ENCODE measurements around the gene SFTA2.

SFTA2 gene

DNA sequence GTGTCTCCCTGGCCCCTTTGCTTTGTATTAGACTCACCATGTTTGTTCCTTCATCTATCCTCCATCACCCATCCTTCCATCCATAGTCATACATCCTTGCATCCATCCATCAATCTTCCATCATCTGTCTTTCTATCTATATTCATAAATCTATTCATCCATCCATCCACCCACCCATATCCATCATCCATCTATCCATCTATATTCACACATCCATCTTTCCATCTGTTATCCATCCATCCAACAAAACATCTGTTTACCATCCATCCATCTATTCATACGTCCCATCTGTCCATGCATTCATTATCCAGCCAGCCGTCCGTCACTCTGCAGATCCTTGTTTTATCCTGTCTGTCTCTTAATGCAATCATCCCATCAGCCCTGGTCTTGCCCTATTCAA is 37.0 kb downstream of the SFTA2 start:
- H4K91ac ChIP-seq (ENCODE audit: low read length) = no peak overlapping the region
- H3K79me1 ChIP-seq (replicated peaks; ENCODE audit: low read length, poor library complexity, severe bottlenecking) = peaks cover 50% of the 10 kb centered on the region
- H3K9me3 ChIP-seq (ENCODE audit: control insufficient read depth, low read length) = no peaks in the 10 kb centered on the region
- 90% methylated on average over 3 of the region's 3 CpGs for WGBS
- no peak overlapping the region for H3K4ac ChIP-seq (ENCODE audit: low read depth in 1 of 2, low read length in 2 of 2)
- no peak overlapping the region for H4K8ac ChIP-seq (ENCODE audit: low read length)
- no peak overlapping the region for H2AFZ ChIP-seq (ENCODE audit: low read depth, low read length)
- H2BK12ac ChIP-seq (ENCODE audit: low read length in 2 of 2) = no peak overlapping the region
- no peak overlapping the region for H3K4me3 ChIP-seq (ENCODE audit: insufficient read depth in 1 of 2, low read depth in 1 of 2, low read length in 2 of 2)
- no peak for DNase-seq
- no peak overlapping the region for H2BK5ac ChIP-seq (ENCODE audit: low read depth, low read length, poor library complexity, severe bottlenecking)
- H3K18ac ChIP-seq (ENCODE audit: low read depth in 1 of 2, low read length in 2 of 2) = no peak overlapping the region
- H3K36me3 ChIP-seq (ENCODE audit: control insufficient read depth in 1 of 2, insufficient read depth in 2 of 2, low read depth in 1 of 2, low read length in 2 of 2) = peaks cover 54 to 95% of the 10 kb centered on the region in 2 experiments
- no peak overlapping the region for H2BK120ac ChIP-seq (ENCODE audit: low read depth, low read length)
- H3K4me2 ChIP-seq (ENCODE audit: low read length, poor library complexity, severe bottlenecking) = no peak overlapping the region
- no peak overlapping the region for H3K9ac ChIP-seq (ENCODE audit: low read length)
- H2BK15ac ChIP-seq (ENCODE audit: low read depth, poor library complexity, severe bottlenecking) = no peak overlapping the region
- H3K27ac ChIP-seq (ENCODE audit: low read length, poor library complexity, severe bottlenecking) = no peak overlapping the region
- no peak overlapping the region for H3K23ac ChIP-seq (ENCODE audit: low read length in 2 of 2)
- no peak overlapping the region for H3K14ac ChIP-seq (ENCODE audit: low read length in 2 of 2)
- peaks cover 14% of the 10 kb centered on the region for H3K4me1 ChIP-seq (ENCODE audit: control insufficient read depth, insufficient read depth, low read depth, low read length)
- no peaks in the 10 kb centered on the region for H3K27me3 ChIP-seq (ENCODE audit: control insufficient read depth in 1 of 2, insufficient read depth in 1 of 2, low read length in 2 of 2)
- no peak overlapping the region for H2AK5ac ChIP-seq (ENCODE audit: low read length, severe bottlenecking)

GRCh38 chr6:30894381-30894780 is 37.6 kb downstream of the SFTA2 start:
- Histone ChIP-seq H3K27ac (ENCODE audit: low read length, poor library complexity, severe bottlenecking) (no peak overlapping the region), H2AFZ (ENCODE audit: low read depth, low read length) (no peak overlapping the region), H3K4me2 (ENCODE audit: low read length, poor library complexity, severe bottlenecking) (no peak overlapping the region), H3K4me1 (ENCODE audit: control insufficient read depth, insufficient read depth, low read depth, low read length) (peaks cover 16% of the 10 kb centered on the region), H4K8ac (ENCODE audit: low read length) (no peak overlapping the region), H2BK12ac (ENCODE audit: low read length in 2 of 2) (no peak overlapping the region), H3K9me3 (ENCODE audit: control insufficient read depth, low read length) (no peaks in the 10 kb centered on the region), H3K4ac (ENCODE audit: low read depth in 1 of 2, low read length in 2 of 2) (no peak overlapping the region), H4K91ac (ENCODE audit: low read length) (no peak overlapping the region), H2BK5ac (ENCODE audit: low read depth, low read length, poor library complexity, severe bottlenecking) (no peak overlapping the region), H2AK5ac (ENCODE audit: low read length, severe bottlenecking) (no peak overlapping the region), H3K27me3 (ENCODE audit: control insufficient read depth in 1 of 2, insufficient read depth in 1 of 2, low read length in 2 of 2) (no peaks in the 10 kb centered on the region), H3K18ac (ENCODE audit: low read depth in 1 of 2, low read length in 2 of 2) (no peak overlapping the region), H3K9ac (ENCODE audit: low read length) (no peak overlapping the region), H3K4me3 (ENCODE audit: insufficient read depth in 1 of 2, low read depth in 1 of 2, low read length in 2 of 2) (no peak overlapping the region), H3K14ac (ENCODE audit: low read length in 2 of 2) (no peak overlapping the region), H2BK120ac (ENCODE audit: low read depth, low read length) (no peak overlapping the region), H3K36me3 (ENCODE audit: control insufficient read depth in 1 of 2, insufficient read depth in 2 of 2, low read depth in 1 of 2, low read length in 2 of 2) (peaks cover 52 to 95% of the 10 kb centered on the region in 2 experiments), H2BK15ac (ENCODE audit: low read depth, poor library complexity, severe bottlenecking) (no peak overlapping the region), H3K79me1 (replicated peaks; ENCODE audit: low read length, poor library complexity, severe bottlenecking) (peaks cover 52% of the 10 kb centered on the region), H3K23ac (ENCODE audit: low read length in 2 of 2) (no peak overlapping the region)
- DNase-seq = no peak
- WGBS = 91% methylated on average over 12 of the region's 12 CpGs

DNA sequence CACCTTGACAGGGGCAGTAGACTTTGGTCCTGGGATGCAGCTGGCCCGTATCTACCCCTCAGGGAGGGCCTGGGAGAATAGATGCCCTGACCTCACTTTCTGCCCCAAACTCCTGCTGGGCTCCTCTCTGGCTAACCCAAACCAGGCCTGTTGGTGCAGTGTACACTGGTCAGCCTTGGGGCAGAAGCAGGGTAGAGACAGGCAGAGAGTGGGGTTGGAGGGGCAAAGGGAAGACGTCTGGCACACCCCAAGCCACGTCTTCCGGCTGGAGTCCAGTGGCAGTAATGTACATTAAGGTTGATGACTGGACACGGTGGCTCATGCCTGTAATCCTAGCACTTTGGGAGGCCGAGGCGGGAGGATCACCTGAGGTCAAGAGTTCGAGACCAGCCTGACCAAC is 38.3 kb downstream of the SFTA2 start:
- no peak overlapping the region for H3K4ac ChIP-seq (ENCODE audit: low read depth in 1 of 2, low read length in 2 of 2)
- no peak overlapping the region for H2AK5ac ChIP-seq (ENCODE audit: low read length, severe bottlenecking)
- H3K18ac ChIP-seq (ENCODE audit: low read depth in 1 of 2, low read length in 2 of 2) = no peak overlapping the region
- no peak overlapping the region for H2BK120ac ChIP-seq (ENCODE audit: low read depth, low read length)
- peaks cover 22% of the 10 kb centered on the region for H3K4me1 ChIP-seq (ENCODE audit: control insufficient read depth, insufficient read depth, low read depth, low read length)
- H3K9me3 ChIP-seq (ENCODE audit: control insufficient read depth, low read length) = no peaks in the 10 kb centered on the region
- peaks cover 45 to 95% of the 10 kb centered on the region in 2 experiments for H3K36me3 ChIP-seq (ENCODE audit: control insufficient read depth in 1 of 2, insufficient read depth in 2 of 2, low read depth in 1 of 2, low read length in 2 of 2)
- DNase-seq = no peak
- no peak overlapping the region for H2BK5ac ChIP-seq (ENCODE audit: low read depth, low read length, poor library complexity, severe bottlenecking)
- H3K4me3 ChIP-seq (ENCODE audit: insufficient read depth in 1 of 2, low read depth in 1 of 2, low read length in 2 of 2) = no peak overlapping the region
- H3K4me2 ChIP-seq (ENCODE audit: low read length, poor library complexity, severe bottlenecking) = no peak overlapping the region
- H2AFZ ChIP-seq (ENCODE audit: low read depth, low read length) = no peak overlapping the region
- no peak overlapping the region for H4K8ac ChIP-seq (ENCODE audit: low read length)
- no peak overlapping the region for H2BK15ac ChIP-seq (ENCODE audit: low read depth, poor library complexity, severe bottlenecking)
- H2BK12ac ChIP-seq (ENCODE audit: low read length in 2 of 2) = no peak overlapping the region
- 95% methylated on average over 8 of the region's 8 CpGs for WGBS
- H3K27ac ChIP-seq (ENCODE audit: low read length, poor library complexity, severe bottlenecking) = no peak overlapping the region
- H4K91ac ChIP-seq (ENCODE audit: low read length) = no peak overlapping the region
- H3K23ac ChIP-seq (ENCODE audit: low read length in 2 of 2) = no peak overlapping the region
- H3K14ac ChIP-seq (ENCODE audit: low read length in 2 of 2) = no peak overlapping the region
- no peaks in the 10 kb centered on the region for H3K27me3 ChIP-seq (ENCODE audit: control insufficient read depth in 1 of 2, insufficient read depth in 1 of 2, low read length in 2 of 2)
- no peak overlapping the region for H3K9ac ChIP-seq (ENCODE audit: low read length)
- H3K79me1 ChIP-seq (replicated peaks; ENCODE audit: low read length, poor library complexity, severe bottlenecking) = peaks cover 55% of the 10 kb centered on the region

- Histone ChIP-seq H2BK5ac (ENCODE audit: low read depth, low read length, poor library complexity, severe bottlenecking) (no peak overlapping the region), H4K91ac (ENCODE audit: low read length) (no peak overlapping the region), H3K4me1 (ENCODE audit: control insufficient read depth, insufficient read depth, low read depth, low read length) (peaks cover 25% of the 10 kb centered on the region), H3K27me3 (ENCODE audit: control insufficient read depth in 1 of 2, insufficient read depth in 1 of 2, low read length in 2 of 2) (no peaks in the 10 kb centered on the region), H3K9me3 (ENCODE audit: control insufficient read depth, low read length) (no peaks in the 10 kb centered on the region), H2AK5ac (ENCODE audit: low read length, severe bottlenecking) (no peak overlapping the region), H3K36me3 (ENCODE audit: control insufficient read depth in 1 of 2, insufficient read depth in 2 of 2, low read depth in 1 of 2, low read length in 2 of 2) (peaks cover 39 to 91% of the 10 kb centered on the region in 2 experiments), H2BK15ac (ENCODE audit: low read depth, poor library complexity, severe bottlenecking) (peak overlapping the region; percentile 1), H4K8ac (ENCODE audit: low read length) (no peak overlapping the region), H3K18ac (ENCODE audit: low read depth in 1 of 2, low read length in 2 of 2) (no peak overlapping the region), H3K23ac (ENCODE audit: low read length in 2 of 2) (no peak overlapping the region), H3K4me2 (ENCODE audit: low read length, poor library complexity, severe bottlenecking) (no peak overlapping the region), H3K4ac (ENCODE audit: low read depth in 1 of 2, low read length in 2 of 2) (no peak overlapping the region), H3K4me3 (ENCODE audit: insufficient read depth in 1 of 2, low read depth in 1 of 2, low read length in 2 of 2) (no peak overlapping the region), H2BK12ac (ENCODE audit: low read length in 2 of 2) (no peak overlapping the region), H2AFZ (ENCODE audit: low read depth, low read length) (no peak overlapping the region), H3K27ac (ENCODE audit: low read length, poor library complexity, severe bottlenecking) (no peak overlapping the region), H2BK120ac (ENCODE audit: low read depth, low read length) (no peak overlapping the region), H3K9ac (ENCODE audit: low read length) (no peak overlapping the region), H3K14ac (ENCODE audit: low read length in 2 of 2) (no peak overlapping the region), H3K79me1 (replicated peaks; ENCODE audit: low read length, poor library complexity, severe bottlenecking) (peaks cover 56% of the 10 kb centered on the region)
- no peak for DNase-seq
- 87% methylated on average over 16 of the region's 16 CpGs for WGBS
These were observed 38.9 kb downstream of the SFTA2 start for GRCh38 chr6:30893001-30893591.

Data from mesenchymal stem cell (in vitro differentiated cells and primary cell).